Neural cell (in vitro differentiated cells): ENCODE measurements around the gene SLC2A13. TPM values are rescaled to one million over a fixed set of nuclear protein-coding genes. Genes with fewer than 3 reads are reported as not detected.

Experiments
- H2AFZ ChIP-seq: fragments of 200-600, 300-800 bp; sonication (generic), shearing (Covaris generic); 2 replicates; pipeline ENCODE4 v1.6.0; 2014; ENCODE audit warnings: low read depth, mild to moderate bottlenecking, antibody characterized with exemption, low read length, moderate library complexity
- H3F3A ChIP-seq: fragments of 200-600 bp; shearing (Covaris generic); 2 replicates; pipeline ENCODE4 v1.6.1; 2016; ENCODE audit warnings: mild to moderate bottlenecking, moderate library complexity, mixed read lengths, antibody characterized with exemption, low read length; ENCODE audit not compliant: insufficient read depth, poor library complexity, severe bottlenecking
- H3K27ac ChIP-seq: fragments of 200-600, 300-800 bp; sonication (generic), shearing (Covaris generic); 2 replicates; pipeline ENCODE4 v1.5.1; 2014; ENCODE audit warnings: mild to moderate bottlenecking, low read length, moderate library complexity
- H3K27me3 ChIP-seq: fragments of 300-800, 200-600 bp; sonication (generic), shearing (Covaris generic); 2 replicates; pipeline ENCODE4 v1.6.0; 2014; ENCODE audit warnings: mild to moderate bottlenecking, low read depth, low read length, moderate library complexity; ENCODE audit not compliant: insufficient read depth
- H3K36me3 ChIP-seq: fragments of 300-800, 200-600 bp; sonication (generic), shearing (Covaris generic); 2 replicates; pipeline ENCODE4 v1.5.1; 2014; ENCODE audit warnings: mild to moderate bottlenecking, antibody characterized with exemption, low read length, moderate library complexity; ENCODE audit not compliant: insufficient read depth
- H3K4me2 ChIP-seq: fragments of 300-800, 200-600 bp; sonication (generic), shearing (Covaris generic); 2 replicates; pipeline ENCODE4 v1.6.0; 2014; ENCODE audit warnings: mild to moderate bottlenecking, low read length
- H3K4me3 ChIP-seq: fragments of 300-800, 200-600 bp; sonication (generic), shearing (Covaris generic); 2 replicates; pipeline ENCODE4 v1.5.1; 2014; ENCODE audit warnings: mild to moderate bottlenecking, low read length, moderate library complexity
- H3K79me2 ChIP-seq: fragments of 200-600 bp; shearing (Covaris generic); replicated peaks from 2 replicates; pipeline ENCODE4 v1.6.0; 2014; ENCODE audit warnings: mild to moderate bottlenecking, low read length, moderate library complexity; ENCODE audit not compliant: insufficient read depth
- H3K9ac ChIP-seq: fragments of 300-800, 200-600 bp; sonication (generic), shearing (Covaris generic); 2 replicates; pipeline ENCODE4 v1.6.1; 2016; ENCODE audit warnings: mild to moderate bottlenecking, low read length, mixed read lengths
- H3K9me2 ChIP-seq: fragments of 200-600 bp; shearing (Covaris generic); 2 replicates; pipeline ENCODE4 v1.6.1; 2016; ENCODE audit warnings: mild to moderate bottlenecking, low read length, mixed read lengths; ENCODE audit not compliant: insufficient read depth
- H3K9me3 ChIP-seq: fragments of 200-600, 300-800 bp; sonication (generic), shearing (Covaris generic); 2 replicates; pipeline ENCODE4 v1.6.1; 2016; ENCODE audit warnings: mild to moderate bottlenecking, mixed run types, low read length, moderate library complexity, mixed read lengths
- H4K20me1 ChIP-seq: fragments of 200-600 bp; shearing (Covaris generic); 2 replicates; pipeline ENCODE4 v1.6.1; 2016; ENCODE audit warnings: mild to moderate bottlenecking, mixed run types; ENCODE audit not compliant: insufficient read depth
- EP300 ChIP-seq: fragments of 450-650 bp; conservative IDR thresholded peaks from 2 replicates; pipeline ENCODE4 v1.6.1; 2014; ENCODE audit warnings: antibody characterized with exemption, mild to moderate bottlenecking, moderate library complexity; ENCODE audit not compliant: poor library complexity, severe bottlenecking
- EZH2 ChIP-seq: fragments of 200-600, 300-800 bp; shearing (Covaris generic), sonication (generic); IDR thresholded peaks from 2 replicates; pipeline ENCODE4 v1.6.1; 2014; ENCODE audit warnings: antibody characterized with exemption, low read length, borderline replicate concordance, mild to moderate bottlenecking; ENCODE audit not compliant: insufficient read depth, poor library complexity, severe bottlenecking
- MXI1 ChIP-seq: fragments of 450-650 bp; conservative IDR thresholded peaks from 2 replicates; pipeline ENCODE4 v1.6.1; 2014; ENCODE audit warnings: antibody characterized with exemption, mild to moderate bottlenecking; ENCODE audit not compliant: poor library complexity, severe bottlenecking
- POLR2AphosphoS5 ChIP-seq: IDR thresholded peaks from 2 replicates; pipeline ENCODE4 v1.6.1; 2012
- RAD21 ChIP-seq: fragments of 450-650 bp; conservative IDR thresholded peaks from 2 replicates; pipeline ENCODE4 v1.6.1; 2014; ENCODE audit warnings: antibody characterized with exemption, mild to moderate bottlenecking, moderate library complexity
- SMC3 ChIP-seq: fragments of 450-650 bp; conservative IDR thresholded peaks from 2 replicates; pipeline ENCODE4 v1.6.1; 2014; ENCODE audit warnings: antibody characterized with exemption, mild to moderate bottlenecking, moderate library complexity; ENCODE audit not compliant: poor library complexity
- TAF1 ChIP-seq: IDR thresholded peaks from 2 replicates; pipeline ENCODE4 v1.6.1; 2012; ENCODE audit warnings: low read depth
- polyA plus RNA-seq: library from polyadenylated mRNA; depleted of rRNA; stranded (reverse); fragments of >200 nt; gene quantifications from 2 replicates; pipeline ENCODE4 v1.2.3, GENCODE V29; 2014
- TF ChIP-seq, protein P1 (sequence below): IDR thresholded peaks from 2 replicates; pipeline ENCODE4 v1.6.1; 2012; ENCODE audit warnings: borderline replicate concordance
- TF ChIP-seq, protein P2 (sequence below): fragments of 450-650 bp; IDR thresholded peaks from 2 replicates; pipeline ENCODE4 v1.5.1; 2014; ENCODE audit warnings: antibody characterized with exemption, mild to moderate bottlenecking, moderate library complexity; ENCODE audit not compliant: poor library complexity, severe bottlenecking

SLC2A13 gene
- polyA plus RNA-seq, 1 donor from 2014 or later = 10.7 TPM

DNA sequence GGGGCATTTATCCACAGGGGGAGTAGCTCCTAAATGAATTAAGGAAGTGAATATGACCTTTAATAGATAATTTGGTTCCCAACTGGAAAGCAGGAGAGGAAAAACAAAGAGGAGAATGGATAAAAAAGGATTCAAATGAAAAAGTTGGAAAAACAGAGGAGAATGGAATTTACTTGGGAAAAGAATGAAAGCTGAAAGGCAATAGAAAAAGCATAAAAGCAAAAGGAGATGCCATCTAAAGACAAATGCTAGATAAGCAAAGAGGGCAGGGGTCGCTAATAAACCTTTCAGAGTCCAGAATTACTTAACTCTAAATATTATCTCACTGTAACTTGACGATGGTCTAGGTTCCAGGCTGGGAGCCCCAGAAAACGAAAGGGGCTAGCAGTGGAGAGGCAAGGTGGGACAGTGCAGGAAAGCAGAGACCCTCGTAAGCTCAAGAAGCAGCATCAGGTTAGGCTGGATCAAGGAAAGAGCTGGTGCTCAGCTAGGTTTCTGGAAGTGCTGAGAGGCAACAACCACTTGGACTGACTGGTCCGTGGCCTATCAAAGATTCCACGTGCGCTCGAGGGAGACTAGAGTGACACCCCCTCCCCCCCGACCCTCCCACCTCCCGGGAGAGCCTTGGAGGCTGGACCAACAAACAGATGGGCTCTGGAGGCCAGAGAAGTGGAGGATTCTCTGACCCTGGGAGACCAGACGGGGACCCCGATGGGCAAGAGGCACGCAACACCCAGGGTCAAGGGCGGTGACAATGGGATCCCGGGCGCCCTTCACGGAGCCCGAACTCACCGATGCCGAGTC, 1.2 kb downstream of the SLC2A13 start:
- H3K9me3 ChIP-seq = no peaks in the 10 kb centered on the region
- H3K27ac ChIP-seq = no peak overlapping the region
- H3K4me3 ChIP-seq = peak overlapping the region; percentile 92
- H3F3A ChIP-seq = no peaks in the 10 kb centered on the region
- TF ChIP-seq MXI1 (no peak), EZH2 (no peak), RAD21 (no peak), SMC3 (no peak), EP300 (no peak), TAF1 (no peak), POLR2AphosphoS5 (no peak)
- TF ChIP-seq, protein P1, sequence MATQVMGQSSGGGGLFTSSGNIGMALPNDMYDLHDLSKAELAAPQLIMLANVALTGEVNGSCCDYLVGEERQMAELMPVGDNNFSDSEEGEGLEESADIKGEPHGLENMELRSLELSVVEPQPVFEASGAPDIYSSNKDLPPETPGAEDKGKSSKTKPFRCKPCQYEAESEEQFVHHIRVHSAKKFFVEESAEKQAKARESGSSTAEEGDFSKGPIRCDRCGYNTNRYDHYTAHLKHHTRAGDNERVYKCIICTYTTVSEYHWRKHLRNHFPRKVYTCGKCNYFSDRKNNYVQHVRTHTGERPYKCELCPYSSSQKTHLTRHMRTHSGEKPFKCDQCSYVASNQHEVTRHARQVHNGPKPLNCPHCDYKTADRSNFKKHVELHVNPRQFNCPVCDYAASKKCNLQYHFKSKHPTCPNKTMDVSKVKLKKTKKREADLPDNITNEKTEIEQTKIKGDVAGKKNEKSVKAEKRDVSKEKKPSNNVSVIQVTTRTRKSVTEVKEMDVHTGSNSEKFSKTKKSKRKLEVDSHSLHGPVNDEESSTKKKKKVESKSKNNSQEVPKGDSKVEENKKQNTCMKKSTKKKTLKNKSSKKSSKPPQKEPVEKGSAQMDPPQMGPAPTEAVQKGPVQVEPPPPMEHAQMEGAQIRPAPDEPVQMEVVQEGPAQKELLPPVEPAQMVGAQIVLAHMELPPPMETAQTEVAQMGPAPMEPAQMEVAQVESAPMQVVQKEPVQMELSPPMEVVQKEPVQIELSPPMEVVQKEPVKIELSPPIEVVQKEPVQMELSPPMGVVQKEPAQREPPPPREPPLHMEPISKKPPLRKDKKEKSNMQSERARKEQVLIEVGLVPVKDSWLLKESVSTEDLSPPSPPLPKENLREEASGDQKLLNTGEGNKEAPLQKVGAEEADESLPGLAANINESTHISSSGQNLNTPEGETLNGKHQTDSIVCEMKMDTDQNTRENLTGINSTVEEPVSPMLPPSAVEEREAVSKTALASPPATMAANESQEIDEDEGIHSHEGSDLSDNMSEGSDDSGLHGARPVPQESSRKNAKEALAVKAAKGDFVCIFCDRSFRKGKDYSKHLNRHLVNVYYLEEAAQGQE = no peak
- TF ChIP-seq, protein P2, sequence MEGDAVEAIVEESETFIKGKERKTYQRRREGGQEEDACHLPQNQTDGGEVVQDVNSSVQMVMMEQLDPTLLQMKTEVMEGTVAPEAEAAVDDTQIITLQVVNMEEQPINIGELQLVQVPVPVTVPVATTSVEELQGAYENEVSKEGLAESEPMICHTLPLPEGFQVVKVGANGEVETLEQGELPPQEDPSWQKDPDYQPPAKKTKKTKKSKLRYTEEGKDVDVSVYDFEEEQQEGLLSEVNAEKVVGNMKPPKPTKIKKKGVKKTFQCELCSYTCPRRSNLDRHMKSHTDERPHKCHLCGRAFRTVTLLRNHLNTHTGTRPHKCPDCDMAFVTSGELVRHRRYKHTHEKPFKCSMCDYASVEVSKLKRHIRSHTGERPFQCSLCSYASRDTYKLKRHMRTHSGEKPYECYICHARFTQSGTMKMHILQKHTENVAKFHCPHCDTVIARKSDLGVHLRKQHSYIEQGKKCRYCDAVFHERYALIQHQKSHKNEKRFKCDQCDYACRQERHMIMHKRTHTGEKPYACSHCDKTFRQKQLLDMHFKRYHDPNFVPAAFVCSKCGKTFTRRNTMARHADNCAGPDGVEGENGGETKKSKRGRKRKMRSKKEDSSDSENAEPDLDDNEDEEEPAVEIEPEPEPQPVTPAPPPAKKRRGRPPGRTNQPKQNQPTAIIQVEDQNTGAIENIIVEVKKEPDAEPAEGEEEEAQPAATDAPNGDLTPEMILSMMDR = no peak
- no peaks in the 10 kb centered on the region for H4K20me1 ChIP-seq
- H3K9ac ChIP-seq = peak overlapping the region; percentile 73
- no peaks in the 10 kb centered on the region for H3K36me3 ChIP-seq
- no peaks in the 10 kb centered on the region for H3K27me3 ChIP-seq
- no peaks in the 10 kb centered on the region for H3K9me2 ChIP-seq
- H3K79me2 ChIP-seq = no peaks in the 10 kb centered on the region
- H2AFZ ChIP-seq = peak overlapping the region; percentile 43
- peak overlapping the region; percentile 58 for H3K4me2 ChIP-seq

DNA sequence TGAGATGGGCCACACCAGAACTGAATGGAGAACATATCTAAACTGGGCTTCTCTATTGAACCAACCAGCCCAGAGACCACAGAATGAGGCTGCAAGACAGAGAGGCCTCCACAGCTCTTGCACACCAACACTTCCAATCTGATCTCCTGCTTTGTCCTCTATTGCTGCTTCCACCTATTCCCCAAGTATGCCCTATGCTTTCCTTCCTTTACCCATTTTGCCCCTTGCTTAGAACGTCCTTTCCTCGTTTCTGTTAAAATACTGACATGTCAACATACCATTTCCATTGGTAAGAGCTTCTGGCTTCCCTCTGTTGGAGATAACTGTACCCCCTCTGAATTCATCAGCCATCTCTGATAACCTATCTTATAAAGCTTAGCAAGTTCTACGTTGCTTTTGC, 2.8 kb downstream of the SLC2A13 start:
- Histone ChIP-seq H3K79me2 (no peaks in the 10 kb centered on the region), H3K9me3 (no peaks in the 10 kb centered on the region), H3K4me3 (peak overlapping the region; percentile 92), H2AFZ (no peak overlapping the region), H3F3A (no peaks in the 10 kb centered on the region), H3K27ac (no peak overlapping the region), H3K4me2 (no peak overlapping the region), H3K9ac (no peak overlapping the region), H3K27me3 (no peaks in the 10 kb centered on the region), H4K20me1 (no peaks in the 10 kb centered on the region), H3K36me3 (no peaks in the 10 kb centered on the region), H3K9me2 (no peaks in the 10 kb centered on the region)
- TF ChIP-seq, protein P1 = no peak
- TF ChIP-seq MXI1 (no peak), RAD21 (no peak), POLR2AphosphoS5 (no peak), SMC3 (no peak), TAF1 (no peak), EZH2 (no peak), EP300 (no peak)
- TF ChIP-seq, protein P2 = no peak
